Measurements from ENCODE around the gene EPO.
"Not testable (repeated sequence)": the region's sequence is repeated elsewhere in the genome, so short reads cannot be mapped to it uniquely, and the experiment has no call there.

EPO gene

DNA sequence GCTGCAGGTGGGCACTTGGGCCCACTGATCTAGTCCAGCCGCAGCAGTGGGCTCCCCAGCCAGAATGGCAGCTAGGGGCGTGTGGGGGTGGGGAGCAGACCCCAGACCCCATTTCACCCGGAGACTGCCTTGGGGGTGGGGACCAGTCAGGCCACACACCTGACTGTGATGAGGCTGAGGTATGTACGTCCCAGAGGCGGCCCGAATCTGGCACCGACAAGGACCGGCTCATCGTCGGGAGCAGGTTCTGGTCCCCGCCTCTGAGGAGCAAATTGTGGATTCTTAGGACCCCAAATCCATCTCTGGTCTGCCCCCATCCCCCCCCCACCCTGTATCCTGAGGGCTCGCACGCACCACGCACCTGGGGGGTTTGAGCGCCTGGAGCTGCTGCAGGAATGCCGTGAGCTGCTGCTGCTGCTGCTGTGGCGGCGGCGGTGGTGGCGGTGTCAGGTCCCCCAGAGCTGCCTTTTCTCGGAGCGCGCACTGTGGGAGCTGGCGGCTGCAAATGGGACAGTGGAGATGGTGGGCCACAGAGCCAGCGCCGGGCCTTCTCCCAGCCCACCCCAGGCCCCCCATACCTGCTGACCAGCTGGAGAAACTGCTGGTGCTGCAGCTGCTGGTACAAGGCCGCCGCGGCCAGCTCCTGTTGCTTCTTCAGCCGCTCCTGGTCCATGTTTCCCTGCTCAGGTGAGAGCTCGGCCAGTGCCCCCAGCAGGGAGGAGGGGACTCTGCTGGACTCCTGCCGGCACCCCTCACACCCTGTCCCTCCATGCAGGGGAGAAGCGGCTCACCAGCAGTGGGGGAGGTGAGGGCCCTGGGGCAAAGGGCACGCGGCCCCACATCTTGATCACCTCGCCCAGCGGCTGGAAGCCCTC lies 36.4 kb upstream of the EPO start:
- DNase-seq (ENCODE audit: low spot score) = no peak

DNA sequence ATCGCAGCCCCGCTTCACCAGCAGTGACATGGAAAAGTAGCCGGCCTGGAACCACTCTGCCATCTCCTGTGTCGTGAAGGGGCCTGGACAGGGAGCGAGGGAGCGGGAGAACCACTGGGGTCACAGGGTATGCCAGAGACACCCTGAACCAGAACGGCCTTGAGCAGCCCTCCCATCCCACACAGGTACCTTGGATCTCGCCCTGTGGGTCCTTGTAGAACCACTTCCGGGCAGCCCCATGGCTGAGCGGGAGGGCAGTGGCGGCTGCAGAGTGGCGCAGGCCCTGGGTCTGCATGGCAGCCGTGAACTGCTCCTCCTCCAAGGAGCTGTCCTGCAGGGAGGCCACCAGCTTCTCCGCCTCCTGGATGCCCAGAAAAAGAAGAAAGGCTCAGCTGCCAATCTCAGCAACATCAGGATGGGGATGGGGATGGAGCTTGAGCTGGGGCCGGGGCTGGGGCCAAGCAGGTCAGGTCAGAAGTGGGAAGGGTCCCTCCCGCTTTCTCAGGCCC lies 35.7 kb upstream of the EPO start:
- DNase-seq (ENCODE audit: low spot score) = no peak

DNA sequence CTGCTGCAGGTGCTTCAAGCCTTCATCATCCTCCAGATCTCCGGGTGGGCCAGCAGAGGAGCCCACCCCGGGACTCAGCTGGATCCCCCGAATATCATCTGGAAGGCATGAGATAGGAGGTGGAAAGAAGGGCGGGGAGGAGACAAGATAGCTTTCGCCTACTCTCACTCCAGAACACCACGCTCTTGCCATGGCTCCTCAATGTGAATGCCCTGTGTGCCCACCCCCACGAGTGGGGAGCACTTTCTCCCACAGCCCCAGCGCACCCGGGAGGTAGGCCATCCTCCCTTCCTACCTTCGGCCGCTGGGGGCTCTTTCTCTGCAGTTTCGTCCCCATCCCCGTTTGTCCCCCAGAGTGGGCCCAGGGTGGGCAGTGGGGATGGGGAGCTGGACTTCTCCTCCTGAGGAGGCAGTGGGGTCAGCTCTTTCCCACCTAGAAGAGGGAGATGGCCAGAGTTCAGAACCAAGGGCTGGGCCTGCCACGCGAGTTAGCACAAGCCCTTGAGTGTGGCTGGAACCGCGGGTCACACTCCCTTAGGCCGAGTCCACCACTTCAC lies 35.1 kb upstream of the EPO start:
- DNase-seq (ENCODE audit: low spot score) = no peak

DNA sequence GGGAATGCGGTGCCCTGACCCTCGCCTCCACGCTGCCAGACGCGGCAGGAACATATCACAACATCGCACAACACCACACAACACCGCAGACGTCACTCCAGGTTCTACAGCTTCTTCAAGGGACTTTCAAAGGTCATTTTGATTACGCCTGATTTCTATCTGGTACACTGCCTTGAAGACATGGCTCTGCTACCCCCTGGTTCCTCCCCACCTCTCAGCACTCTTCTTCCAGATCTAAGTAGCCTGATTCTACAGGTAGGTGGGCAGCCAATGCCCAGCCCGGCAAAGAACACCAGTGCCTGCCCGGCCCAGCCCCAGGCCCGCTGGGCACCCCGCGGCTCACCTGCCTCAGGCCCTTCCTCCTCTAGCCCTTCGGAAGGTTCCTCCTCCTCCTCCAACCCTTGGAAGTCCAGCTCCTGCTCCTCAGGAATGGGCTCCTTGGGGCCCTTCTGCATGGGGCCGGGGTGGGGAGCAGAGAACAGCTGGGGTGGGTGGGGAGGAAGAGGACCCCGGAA lies 34.6 kb upstream of the EPO start:
- DNase-seq (ENCODE audit: low spot score) = no peak

DNA sequence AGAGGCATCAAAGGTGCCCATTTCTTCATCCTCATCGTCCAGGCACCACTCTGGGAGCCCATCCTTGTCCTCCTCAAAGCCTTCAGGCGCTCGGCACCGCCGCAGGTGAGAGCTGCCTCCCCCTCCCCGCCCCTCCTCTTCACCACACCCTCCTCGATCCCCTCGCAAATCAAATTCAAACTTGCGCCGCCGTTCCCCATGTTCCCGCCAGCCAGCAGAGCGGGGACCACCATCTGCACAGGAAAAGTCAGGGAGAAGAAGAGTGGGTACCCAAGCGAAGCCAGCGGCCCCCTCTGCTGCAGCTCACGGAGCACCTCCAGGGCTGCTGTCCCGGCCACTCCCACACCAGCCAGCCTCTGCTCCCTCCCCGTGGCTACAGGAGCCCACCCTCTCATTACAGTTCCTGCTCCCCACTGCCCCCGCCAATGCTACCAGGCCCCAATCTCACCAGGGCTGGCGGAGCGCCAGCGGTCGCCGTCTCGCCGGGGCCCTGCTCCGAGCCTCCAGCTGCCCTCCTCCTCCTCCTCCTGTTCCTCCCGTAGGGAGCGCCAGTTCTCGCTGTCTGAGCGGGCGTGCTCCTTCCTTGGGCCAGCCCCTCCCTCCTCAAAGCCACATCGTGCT lies 34.0 kb upstream of the EPO start:
- DNase-seq (ENCODE audit: low spot score) = no peak

DNA sequence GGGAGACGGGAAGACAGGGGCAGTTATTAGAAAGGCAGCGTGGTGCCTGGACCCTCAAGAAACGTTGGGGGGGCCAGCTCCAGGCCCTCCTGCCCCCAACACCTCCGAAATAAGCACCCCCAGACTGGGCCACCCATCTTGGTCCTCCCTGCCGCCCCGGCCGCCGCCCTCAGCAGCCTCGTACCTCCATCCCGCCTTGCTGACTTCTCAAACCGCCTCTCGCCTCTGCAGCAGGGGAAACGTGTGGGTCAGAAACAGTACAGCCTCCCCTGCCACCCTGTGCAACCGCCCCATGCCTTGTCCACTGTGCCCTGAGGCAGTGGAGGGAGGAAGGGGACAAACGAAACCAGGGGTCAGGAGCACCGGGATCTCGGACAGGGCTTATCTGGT lies 33.5 kb upstream of the EPO start:
- no peak for DNase-seq (ENCODE audit: low spot score)

DNA sequence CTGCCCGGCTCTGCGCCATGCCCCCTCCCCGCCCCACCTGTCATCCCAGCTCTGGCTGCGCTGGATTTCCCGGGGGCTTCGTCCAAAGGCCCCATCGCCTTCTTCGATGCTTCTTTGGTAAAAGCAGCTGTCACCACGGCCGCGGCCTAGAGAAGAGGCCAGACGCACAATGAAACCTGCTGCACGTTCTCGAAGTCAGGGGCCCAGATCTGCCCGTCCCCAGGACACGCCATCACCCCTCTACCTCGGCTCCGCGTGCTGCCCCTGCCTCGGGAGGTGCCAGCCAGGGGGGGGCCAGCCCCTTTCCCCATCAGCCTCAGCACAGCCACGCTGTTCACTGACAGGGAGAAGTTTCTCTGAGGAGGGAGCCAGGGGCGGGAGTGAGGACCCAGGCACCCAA lies 33.0 kb upstream of the EPO start:
- no peak for DNase-seq (ENCODE audit: low spot score)

DNA sequence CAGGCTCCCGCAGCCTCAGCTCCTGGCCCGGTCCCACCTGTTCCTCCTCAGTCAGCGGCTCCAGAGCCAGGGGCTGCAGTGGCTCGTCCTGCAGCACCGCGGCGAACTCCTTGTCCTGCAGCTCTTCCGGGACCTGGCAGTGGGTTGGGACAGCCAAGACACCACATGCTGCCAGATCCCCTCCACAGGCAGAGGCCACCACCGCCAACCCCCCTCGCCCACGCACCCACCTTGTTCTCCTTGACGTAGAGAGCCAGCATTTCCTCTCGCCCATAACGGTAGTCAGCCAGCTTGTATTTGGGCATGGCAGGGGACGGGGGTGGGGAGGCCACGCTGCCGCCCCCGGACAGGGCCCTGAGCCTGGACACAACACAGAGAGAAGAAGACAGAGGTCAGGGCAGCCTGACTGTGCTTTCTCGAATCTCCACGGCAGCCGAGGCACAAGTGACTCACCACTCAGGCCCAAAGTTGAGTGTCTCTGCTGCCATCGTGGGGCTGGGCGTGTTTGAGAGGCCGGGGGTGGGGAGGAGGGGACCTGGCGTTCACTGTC lies 32.4 kb upstream of the EPO start:
- DNase-seq (ENCODE audit: low spot score) = no peak

DNA sequence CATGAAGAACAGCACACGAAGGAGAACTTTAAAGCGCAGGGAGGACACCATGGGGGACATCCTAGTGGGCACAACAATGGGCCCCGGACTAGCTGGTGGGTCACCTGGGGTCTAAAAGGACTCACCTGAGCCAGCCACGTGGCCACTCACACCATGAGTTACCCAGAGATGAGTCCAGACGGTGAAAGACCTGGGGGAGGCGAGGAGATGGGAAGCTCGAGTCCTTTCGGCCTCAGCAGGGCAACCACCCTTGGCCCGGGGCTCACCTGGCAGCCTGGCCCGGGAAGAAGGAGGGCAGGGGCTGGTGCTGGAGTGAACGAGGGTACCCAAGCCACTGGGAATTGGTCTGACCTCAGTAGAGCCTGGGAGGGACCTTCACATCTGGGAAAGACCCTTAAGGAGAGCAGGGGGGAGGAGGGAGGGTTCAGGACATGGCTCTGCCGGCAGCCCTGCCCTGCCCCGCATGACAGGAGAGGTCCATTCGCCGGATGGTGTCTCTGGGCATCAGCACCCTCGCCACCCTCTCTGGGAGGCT lies 31.9 kb upstream of the EPO start:
- DNase-seq (ENCODE audit: low spot score) = no peak

DNA sequence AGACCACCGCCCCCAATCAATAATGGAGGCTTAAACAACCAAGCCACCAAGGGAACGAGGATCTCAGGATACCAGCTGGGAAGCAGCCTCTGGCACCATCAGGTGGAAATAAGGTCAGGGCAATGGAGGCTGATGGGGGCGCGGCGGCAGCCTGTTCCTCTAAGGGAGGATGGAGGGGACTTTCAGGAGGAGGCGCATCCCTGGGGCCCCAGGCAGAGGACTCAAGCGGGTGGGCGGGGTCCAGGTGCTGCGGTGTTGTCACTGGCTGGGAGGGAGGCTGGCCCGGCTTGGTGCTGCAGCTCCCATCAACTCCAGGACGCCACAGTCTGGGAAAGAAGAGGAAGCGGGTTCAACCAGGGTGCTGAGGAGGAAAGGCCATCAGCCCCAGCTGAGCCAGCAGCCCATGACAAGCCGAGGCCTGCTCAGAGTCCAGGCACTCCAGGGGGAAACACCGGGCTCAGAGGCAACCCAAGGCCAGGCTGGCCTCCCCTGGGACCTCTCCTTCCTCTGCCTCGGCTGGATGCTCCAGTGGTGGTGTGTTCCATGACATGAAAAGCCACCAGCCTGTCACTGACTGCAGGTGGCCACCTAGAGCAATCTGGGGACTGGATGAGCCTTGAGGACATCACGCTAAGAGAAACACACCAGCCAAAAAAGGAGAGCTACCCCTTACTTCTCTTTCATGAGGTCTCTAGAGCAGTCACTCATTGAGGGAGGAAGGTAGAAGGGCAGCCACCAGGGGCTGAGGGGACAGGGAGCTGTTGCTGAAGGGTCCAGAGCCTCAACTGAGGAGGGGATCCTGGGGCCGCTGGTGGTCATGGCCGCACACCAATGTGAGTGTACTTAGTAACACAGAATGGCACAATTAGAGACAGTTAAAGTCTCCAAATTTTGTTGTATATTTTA lies 30.8 kb upstream of the EPO start:
- no peak for DNase-seq (ENCODE audit: low spot score)

DNA sequence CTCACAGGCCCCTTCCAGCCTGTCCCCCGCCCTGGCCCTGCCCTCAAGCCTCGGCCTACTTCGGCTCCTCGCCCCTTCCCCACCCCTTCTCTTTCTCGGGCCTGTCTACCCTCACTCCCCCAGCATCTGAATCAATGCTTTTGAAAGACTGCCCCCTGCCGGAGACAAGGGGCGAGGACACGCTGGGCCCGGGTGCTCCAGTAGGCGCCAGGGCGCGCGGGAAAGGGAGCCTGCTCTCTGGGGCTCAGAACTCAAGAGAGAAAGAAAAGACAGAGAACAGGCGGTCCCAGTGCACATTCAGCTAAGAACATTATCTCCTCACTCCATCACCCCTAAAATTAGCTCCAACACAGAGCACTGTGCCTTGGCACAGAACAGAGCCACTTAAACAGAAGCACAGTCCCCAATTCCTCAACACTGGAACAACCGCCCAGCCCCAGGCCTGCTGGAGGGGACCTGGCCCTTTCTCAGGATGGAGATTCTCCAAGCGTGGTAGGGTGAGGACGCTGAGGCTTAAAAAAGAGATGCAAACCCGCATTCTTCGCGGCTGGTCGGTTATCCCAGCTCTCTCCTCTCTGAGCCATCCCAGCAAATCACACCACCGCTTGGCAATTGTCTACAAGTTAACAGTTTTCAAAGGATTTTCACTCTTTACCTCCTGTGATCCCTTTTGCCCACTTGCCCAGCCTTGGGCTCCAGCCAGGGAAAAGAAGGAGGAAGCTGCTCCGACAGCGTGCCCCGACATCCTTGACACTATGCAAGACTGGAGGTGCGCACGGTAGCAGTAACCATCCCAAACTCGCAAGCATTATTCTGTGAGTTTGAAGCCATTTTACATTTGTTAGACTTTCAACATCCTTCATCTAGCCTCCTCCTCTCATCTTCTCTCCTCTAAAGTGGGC lies 28.3 kb upstream of the EPO start:
- DNase-seq (ENCODE audit: low spot score) = peak; percentile 72

DNA sequence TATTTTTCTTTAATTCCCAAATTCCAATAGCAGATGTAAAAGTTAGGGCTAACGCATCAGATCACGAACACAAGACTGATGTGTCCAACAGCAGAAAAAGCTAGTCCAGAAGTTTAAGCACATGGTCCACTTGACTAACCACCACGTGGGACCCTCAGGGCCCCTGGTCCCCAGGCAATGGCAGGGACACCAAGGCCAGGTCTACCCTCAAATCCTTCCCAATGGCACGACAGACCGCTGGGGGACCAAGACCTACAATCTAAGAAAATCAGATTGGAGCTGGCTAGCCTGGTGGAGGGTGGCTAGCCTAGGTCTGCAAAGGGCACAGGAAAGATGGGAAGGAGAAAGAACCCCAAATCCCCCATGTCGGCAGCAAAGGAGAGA lies 27.7 kb upstream of the EPO start:
- DNase-seq (ENCODE audit: low spot score) = no peak

DNA sequence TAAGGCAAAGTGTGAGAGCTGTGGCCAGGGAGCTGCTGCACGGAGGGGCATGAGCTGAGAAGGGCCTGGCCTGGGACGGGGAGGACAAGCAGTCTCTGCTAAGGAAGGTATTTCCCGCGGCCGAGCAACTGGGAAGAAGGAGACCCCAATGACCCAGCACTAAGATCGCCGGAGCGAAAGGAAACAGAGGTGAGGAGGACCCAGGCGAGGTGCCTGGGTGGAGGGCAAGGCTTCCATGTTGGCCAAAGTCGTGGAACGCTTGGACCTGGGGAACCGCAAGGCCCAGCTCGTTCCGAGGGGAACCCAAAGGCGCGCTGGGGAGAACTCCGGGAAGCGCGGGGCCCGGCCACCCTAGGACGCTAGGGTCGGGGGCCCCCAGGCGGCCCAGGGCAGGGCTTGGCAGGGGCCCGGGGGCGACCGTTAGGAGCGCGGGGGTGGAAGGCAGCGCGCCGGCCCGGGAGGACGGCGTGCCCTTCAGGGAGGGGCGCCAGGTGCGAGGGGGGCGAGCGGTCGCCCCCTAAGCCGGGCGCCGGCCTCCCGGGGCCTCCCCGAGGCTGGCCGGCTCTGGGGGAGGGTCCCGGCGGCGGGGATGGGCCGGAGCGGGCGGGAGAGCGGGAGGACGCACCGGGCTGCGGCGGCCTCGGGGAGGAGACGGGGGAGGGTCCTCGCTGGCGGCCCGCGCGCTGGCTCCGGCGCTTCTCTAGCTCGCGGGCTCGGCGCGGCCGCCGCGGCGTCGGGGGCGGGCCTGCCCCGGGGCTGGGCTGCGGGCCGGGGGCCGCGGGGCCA lies 26.8 kb upstream of the EPO start:
- no peak for DNase-seq (ENCODE audit: low spot score)

DNA sequence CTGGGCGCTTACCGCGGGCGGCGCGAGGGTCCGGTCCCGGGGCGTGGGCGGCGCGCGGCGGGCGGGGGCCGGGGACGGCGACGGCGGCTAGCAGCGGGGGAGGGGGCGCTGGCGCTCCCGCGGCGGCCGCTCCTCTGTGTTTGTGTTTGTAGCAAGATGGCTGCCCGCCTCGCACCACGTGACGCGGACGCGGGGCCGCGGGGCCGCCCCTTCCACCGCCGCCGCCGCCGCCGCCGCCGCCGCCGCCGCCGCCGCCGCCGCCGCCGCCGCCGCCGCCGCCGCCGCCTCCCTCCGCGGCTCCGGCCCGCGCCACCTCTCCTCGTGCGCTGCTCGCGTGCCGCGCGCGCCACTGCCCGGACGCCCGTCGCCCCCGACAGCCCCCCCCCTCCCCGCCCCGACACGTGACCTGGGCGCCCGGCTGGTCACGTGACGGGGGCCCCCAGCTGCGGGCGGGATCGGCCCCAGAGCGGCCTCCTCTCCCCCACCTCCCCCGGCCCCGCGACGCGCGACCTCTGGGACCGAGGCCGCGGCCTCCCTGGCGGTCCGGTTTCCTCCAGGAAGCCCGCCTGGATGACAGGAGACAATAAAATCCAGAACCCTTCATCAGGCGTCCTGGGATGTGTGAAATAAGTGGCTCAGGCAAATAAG lies 26.0 kb upstream of the EPO start, which contains the start of gene GIGYF1:
TSS of gene GIGYF1 (minus strand) at position 153 of the 648 bp plus-strand sequence. CDS start 6,012 bp downstream, outside the sequence.
- peak; percentile 71 for DNase-seq (ENCODE audit: low spot score)

DNA sequence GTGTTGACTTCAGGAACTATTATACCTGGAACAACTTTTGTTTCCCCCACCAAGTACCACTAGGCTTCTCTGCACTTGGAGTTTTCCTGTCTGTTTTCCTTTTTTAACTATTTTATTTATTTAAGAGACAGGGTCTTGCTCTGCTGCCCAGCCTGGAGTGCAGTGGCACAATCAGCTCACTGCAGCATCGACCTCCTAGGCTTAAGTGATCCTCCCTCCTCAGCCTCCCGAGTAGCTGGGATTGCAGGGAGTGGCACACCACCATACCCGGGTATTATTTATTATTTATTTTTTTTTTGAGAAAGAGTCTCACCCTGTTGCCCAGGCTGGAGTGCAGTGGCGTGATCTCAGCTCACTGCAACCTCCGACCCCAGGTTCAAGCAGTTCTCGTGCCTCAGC lies 24.1 kb upstream of the EPO start:
- no peak for DNase-seq (ENCODE audit: low spot score)

DNA sequence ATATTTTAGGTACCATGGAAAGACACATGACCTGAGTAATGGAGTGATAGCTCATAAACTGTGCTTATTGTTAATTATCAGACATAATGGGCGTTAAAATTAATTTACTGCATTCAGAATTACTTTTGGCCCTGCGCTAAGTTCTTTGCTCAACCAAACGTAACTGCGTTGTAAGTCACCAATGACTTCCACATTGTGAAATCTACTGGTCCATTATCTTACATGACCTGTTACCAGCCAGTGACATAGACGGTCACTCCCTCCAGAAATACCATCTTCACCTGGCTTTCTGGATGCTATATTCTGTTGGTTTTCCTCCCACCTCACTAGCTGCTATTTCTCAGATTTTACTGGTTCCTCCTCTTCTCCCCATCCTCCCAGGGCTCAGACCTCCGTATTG lies 21.2 kb upstream of the EPO start:
- no peak for DNase-seq (ENCODE audit: low spot score)

DNA sequence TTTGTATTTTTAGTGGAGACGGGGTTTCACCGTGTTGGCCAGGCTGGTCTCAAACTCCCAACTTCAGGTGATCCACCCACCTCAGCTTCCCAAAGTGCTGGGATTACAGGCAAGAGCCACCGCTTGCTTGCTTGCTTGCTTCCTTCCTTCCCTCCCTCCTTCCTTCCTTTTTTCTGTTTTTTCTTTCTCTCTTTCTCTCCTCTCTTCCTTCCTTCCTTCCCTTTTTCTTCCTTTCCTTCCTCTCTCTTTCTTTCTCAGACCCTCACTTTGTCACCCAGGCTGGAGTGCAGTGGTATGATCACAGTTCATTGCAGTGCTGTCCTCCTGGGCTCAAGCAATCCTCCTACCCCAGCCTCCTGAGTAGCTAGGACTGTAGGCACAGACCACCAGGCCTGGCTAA lies 19.2 kb upstream of the EPO start:
- not testable (repeated sequence) for DNase-seq (ENCODE audit: low spot score)

DNA sequence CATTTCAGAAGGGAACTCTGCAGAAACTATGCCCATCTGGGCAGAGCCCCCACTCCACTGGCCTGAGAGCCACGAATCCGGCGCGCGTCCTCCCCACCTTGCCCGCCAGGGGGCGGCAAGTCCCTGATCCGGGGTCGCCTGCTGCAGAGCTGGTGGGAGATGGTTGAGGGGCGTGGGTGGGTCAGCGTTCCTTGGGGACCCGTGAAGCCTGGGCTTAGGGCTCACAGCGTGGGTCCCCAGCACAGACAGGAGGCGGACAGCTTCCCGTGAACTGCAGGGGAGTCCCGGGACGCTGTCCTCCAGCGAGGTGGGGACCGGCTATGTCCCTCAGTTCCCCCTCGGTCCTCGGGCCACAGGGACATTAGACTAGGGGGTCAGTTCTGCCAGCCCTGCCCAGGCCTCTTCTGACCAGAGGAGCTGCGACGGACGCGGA lies 14.9 kb upstream of the EPO start:
- DNase-seq (ENCODE audit: low spot score) = peak; percentile 72

Measured in kidney tubule cell (primary cell).